CD4-positive, alpha-beta T cell treated with Interleukin-21 for 1 hour (primary cell): ENCODE data around the gene HOXA9.

Experiments
- DNase-seq: peaks from one replicate; pipeline ENCODE4 v3.0.0-alpha.2; 2020

HOXA9 gene

GRCh38 chr7:27151341-27151930 lies 13.9 kb downstream of the HOXA9 start:
- DNase-seq = no peak

- DNase-seq = peak; percentile 68
Measured at GRCh38 chr7:27150568-27151340, 14.6 kb downstream of the HOXA9 start.

GRCh38 chr7:27149842-27150567 lies 15.3 kb downstream of the HOXA9 start:
- no peak for DNase-seq

GRCh38 chr7:27148756-27149641 lies 16.3 kb downstream of the HOXA9 start:
- DNase-seq = no peak

- no peak for DNase-seq
Measured at GRCh38 chr7:27148031-27148755, 17.1 kb downstream of the HOXA9 start.

DNA sequence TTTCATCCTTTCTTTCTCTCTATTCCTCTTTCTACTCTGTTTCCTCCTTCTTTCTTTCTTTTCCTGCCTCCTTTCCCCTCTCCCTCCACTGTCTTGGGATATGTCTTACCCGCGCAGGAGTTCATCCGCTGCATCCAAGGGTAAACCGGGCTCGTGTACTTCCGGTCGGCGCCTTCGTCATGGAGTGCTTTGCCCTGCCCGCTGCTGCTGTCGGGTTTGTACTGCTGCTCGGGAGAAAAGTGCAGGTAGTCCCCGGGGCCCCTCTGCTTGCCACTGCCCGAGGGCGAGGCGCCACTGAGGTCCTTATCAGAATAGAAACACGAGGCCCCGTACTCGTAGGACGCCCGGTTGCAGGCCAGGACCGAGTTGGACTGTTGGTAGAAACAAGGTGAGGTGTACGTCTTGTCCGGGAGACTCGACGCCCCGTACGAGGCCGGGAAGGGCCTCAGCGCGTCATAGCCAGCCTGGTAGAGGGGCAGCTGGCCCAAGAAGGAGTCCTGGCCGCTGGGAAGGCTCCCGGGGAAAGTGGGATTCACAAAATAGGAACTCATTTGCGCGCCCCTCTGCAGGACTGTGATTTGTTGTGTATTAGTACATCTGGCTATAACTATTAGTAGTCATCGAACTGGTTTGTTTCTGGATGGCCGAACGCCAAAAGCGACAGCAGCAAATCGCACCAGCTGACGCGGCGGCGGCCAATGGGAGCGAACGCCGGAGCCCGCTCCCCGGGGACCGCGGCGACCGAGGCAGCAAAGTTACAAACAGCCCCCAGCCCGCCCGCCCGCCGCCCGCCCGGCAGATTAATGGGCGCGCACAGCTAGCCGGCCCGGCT lies 17.9 kb downstream of the HOXA9 start, which contains the start of gene HOXA6:
HOXA6 (minus strand) TSS at position 576 of the 832 bp plus-strand sequence; CDS start at position 551, 25 bp downstream.
- DNase-seq = no peak

DNA sequence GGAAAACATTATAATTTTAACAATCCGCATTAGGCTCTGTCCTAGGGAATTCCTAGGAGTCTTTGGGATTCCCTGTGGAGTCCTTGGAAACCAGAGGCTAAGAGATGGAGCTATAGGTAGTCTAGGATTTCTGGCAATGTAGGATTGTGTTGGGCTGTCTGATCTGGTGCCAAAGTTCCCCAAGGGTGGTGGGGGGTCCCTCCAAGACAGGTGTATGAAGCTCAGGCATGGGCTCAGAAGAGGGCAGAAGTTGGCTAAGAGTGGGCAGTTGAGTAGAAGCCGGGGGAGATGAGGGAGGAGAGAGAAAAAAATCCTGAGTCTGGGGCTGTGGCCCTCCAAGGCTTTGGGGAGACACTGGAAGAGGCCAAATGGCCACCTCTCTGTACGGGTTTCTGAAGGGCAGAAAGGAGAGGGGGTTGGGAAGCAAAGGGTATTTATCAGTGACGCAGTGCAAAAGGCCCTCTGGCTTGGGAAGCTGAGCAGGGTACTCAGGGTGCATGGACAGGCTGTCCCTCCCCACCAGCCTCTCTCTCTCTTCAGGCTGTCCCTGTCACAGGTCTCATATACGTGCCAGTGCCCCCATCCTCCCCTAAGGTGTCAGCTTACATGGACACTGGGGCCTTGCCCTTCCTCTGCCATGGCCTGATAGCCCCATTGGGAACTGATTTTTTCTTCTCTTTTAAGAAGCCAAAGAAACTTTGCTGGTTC lies 18.7 kb downstream of the HOXA9 start:
- no peak for DNase-seq

GRCh38 chr7:27145914-27146412 lies 19.4 kb downstream of the HOXA9 start:
- no peak for DNase-seq

DNA sequence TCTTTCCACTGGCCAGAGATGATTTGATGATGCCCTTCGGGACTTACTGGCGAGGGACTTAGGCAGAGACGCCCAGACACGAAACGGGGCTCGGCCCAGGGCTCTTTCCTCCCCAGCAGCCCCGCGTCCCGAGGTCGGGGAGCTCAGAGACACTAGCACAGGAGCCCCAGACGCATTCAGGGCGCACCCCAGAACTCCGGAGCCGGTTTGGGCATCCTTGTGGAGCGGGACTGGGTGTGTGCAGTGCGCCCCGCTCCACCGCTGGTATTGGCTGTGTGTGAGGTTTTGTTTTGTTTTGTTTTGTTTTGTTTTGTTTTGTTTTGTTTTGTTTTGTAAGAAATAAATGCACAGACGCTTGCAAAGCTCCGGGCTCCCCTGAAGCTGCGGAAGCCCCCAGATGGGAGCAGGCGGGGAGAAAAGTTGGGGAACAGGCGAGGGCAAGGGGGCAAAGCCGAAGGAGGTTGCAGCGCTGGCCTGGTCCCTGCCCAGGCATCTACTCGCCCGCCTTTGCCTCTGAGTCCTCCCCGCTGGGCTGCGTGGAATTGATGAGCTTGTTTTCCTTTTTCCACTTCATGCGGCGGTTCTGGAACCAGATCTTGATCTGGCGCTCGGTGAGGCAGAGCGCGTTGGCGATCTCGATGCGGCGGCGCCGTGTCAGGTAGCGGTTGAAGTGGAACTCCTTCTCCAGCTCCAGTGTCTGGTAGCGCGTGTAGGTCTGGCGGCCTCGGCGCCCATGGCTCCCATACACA lies 20.0 kb downstream of the HOXA9 start:
- DNase-seq = no peak

DNA sequence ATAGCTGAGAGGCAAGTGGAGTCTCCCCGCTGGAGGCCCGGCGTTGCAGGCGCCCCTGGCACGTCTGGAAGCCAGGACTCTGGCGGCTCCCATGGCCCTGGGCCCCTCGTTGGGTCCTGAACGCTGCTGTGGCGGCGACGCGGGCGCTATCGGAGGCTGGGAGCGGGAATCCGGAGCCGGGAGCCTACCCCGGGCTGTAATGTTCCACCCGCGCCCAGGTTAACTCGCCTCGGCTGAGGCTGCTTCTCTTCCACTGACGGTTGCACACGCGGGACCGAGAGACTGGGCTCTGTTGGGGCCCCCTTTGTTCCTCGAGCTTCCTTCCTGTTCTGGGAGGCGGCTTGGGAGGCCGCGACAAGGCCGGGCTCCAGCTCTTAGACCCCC lies 20.6 kb downstream of the HOXA9 start:
- DNase-seq = no peak

- DNase-seq = no peak
Measured at GRCh38 chr7:27143950-27144780, 21.2 kb downstream of the HOXA9 start.

DNA sequence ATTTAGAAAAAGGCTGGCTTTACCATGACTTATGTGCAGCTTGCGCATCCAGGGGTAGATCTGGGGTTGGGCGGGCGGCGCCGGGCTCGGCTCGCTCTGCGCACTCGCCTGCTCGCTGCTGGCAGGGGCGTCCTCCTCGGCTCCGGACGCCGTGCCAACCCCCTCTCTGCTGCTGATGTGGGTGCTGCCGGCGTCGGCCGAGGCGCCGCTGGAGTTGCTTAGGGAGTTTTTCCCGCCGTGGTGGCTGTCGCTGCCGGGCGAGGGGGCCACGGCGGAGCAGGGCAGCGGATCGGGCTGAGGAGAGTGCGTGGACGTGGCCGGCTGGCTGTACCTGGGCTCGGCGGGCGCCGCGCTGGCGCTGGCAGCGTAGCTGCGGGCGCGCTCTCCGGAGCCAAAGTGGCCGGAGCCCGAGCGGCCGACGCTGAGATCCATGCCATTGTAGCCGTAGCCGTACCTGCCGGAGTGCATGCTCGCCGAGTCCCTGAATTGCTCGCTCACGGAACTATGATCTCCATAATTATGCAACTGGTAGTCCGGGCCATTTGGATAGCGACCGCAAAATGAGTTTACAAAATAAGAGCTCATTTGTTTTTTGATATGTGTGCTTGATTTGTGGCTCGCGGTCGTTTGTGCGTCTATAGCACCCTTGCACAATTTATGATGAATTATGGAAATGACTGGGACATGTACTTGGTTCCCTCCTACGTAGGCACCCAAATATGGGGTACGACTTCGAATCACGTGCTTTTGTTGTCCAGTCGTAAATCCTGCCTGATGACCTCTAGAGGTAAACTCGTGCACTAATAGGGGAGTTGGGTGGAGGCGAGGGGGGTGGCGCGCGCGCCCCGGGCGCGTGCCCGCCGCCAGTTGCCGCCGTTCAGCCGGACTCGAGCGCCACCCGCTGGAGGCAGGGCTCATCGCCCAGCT lies 22.1 kb downstream of the HOXA9 start, which contains the start of gene HOXA5:
HOXA5 (minus strand) TSS at position 659 of the 927 bp plus-strand sequence; CDS start at position 585, 74 bp downstream.
- DNase-seq = no peak

- DNase-seq = no peak
Measured at GRCh38 chr7:27142580-27143022, 22.7 kb downstream of the HOXA9 start.

DNA sequence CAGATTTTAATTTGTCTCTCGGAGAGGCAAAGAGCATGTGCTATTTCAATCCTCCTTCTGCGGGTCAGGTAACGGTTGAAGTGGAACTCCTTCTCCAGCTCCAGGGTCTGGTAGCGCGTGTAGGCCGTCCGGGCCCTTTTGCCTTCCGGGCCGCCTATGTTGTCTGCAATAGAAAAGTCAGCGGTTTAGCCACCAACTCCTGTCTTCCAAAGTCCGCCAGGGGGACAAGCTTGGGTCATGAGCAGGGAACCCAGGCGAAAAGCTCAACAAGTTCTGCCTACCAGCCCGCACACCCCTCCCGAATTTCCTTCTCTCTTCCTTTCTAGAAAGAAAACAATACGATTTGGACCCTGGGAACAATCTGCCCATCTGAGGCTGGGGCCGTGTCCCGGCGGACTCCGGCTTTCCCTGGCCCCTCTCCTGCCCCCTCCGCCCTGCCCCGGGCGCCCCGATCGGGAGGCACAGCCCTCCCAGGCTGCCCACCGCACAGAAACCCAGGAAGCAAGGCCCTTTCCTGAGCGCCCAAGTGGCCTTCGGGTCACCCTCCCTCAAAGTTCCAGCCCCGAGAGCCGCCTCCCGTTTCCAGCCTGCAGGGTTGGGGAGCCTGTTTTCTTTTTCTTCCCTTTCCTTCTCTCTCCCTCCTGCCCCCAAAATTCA lies 23.3 kb downstream of the HOXA9 start:
- DNase-seq = no peak

GRCh38 chr7:27141137-27141922 lies 24.0 kb downstream of the HOXA9 start:
- no peak for DNase-seq
